Endothelial cell of umbilical vein (primary cell): ENCODE results near the gene LRRC38. TPM values are rescaled to one million over a fixed set of nuclear protein-coding genes. Genes with fewer than 3 reads are reported as not detected.

Experiments used
- BruUV-seq: library from RNA; stranded (reverse); fragments of 400-500 nt; replicated peaks from 2 replicates; lab custom pipeline; 2021; lab: Mats Ljungman, UMichigan
- CTCF ChIA-PET: fragments of 300-600, 350-600 bp; sonication (Branson Sonifier 250); formaldehyde crosslinking; loops from one replicate; lab custom pipeline; 2021; ENCODE audit warnings: antibody characterized with exemption, inconsistent platforms; lab: Charles Lee
- POLR2A ChIA-PET: fragments of 300-600, 350-600 bp; sonication (Branson Sonifier 250); formaldehyde crosslinking; loops from one replicate; lab custom pipeline; 2021; ENCODE audit warnings: antibody characterized with exemption, inconsistent platforms; lab: Charles Lee
- DNase-seq: peaks from one replicate; pipeline ENCODE4 v3.0.0-alpha.2; 2011; ENCODE audit warnings: low read depth, low spot score
- FAIRE-seq: peaks from 2 replicates; lab custom pipeline; 2011; peaks lifted over from hg19 to GRCh38; lab: Jason Lieb, UNC
- H2AFZ ChIP-seq: 2 replicates; pipeline ENCODE4 v1.6.0; 2012; ENCODE audit warnings: low read depth, low read length, control low read depth, inconsistent platforms
- H3K27ac ChIP-seq: 2 replicates; pipeline ENCODE4 v1.5.1; 2011; ENCODE audit warnings: low read depth, mild to moderate bottlenecking, control low read depth, low read length, moderate library complexity; ENCODE audit not compliant: insufficient read depth
- H3K27me3 ChIP-seq, 2 experiments: 2 replicates each; pipeline versions ENCODE4 v1.6.0 to v1.6.1; 2011; ENCODE audit warnings: low read length in 2 of 2, mixed read lengths in 1 of 2; ENCODE audit not compliant: control insufficient read depth in 2 of 2, insufficient read depth in 2 of 2
- H3K36me3 ChIP-seq, 2 experiments: 2 replicates in 1 of 2; 3 replicates in 1 of 2; pipeline ENCODE4 v1.5.1; 2011; ENCODE audit warnings: low read length in 2 of 2, mild to moderate bottlenecking in 1 of 2, moderate library complexity in 1 of 2; ENCODE audit not compliant: control insufficient read depth in 2 of 2, insufficient read depth in 2 of 2; ENCODE audit errors: extremely low read depth in 1 of 2
- H3K4me1 ChIP-seq: 3 replicates; pipeline ENCODE4 v1.5.1; 2011; ENCODE audit warnings: mild to moderate bottlenecking, low read length; ENCODE audit not compliant: control insufficient read depth, insufficient read depth; ENCODE audit errors: extremely low read depth
- H3K4me2 ChIP-seq: 2 replicates; pipeline ENCODE4 v1.6.1; 2011; ENCODE audit warnings: low read length, control low read depth, mixed read lengths; ENCODE audit not compliant: insufficient read depth
- H3K4me3 ChIP-seq, 3 experiments: fragments of 200-600 bp in 1 of 3; sonication (generic), shearing (Covaris generic) in 1 of 3; replicated peaks in 1 of 3; 2 replicates each; pipeline ENCODE4 v1.5.1; 2011 to 2016; ENCODE audit warnings: control low read depth in 3 of 3, low read length in 3 of 3, mild to moderate bottlenecking in 2 of 3, inconsistent platforms in 1 of 3, low read depth in 1 of 3, moderate library complexity in 1 of 3; ENCODE audit not compliant: insufficient read depth in 1 of 3
- H3K79me2 ChIP-seq: 2 replicates; pipeline ENCODE4 v1.6.0; 2012; ENCODE audit warnings: low read length, inconsistent platforms; ENCODE audit not compliant: control insufficient read depth, insufficient read depth
- H3K9ac ChIP-seq: replicated peaks from 2 replicates; pipeline ENCODE3; 2011; ENCODE audit warnings: low read length, control low read depth; ENCODE audit not compliant: insufficient read depth; ENCODE audit errors: extremely low read depth
- H3K9me1 ChIP-seq: replicated peaks from 3 replicates; pipeline ENCODE4 v1.6.0; 2011; ENCODE audit warnings: mild to moderate bottlenecking, low read length; ENCODE audit not compliant: control insufficient read depth, insufficient read depth; ENCODE audit errors: extremely low read depth
- H3K9me3 ChIP-seq: replicated peaks from 2 replicates; pipeline ENCODE4 v1.5.1; 2012; ENCODE audit warnings: low read length, inconsistent platforms; ENCODE audit not compliant: control insufficient read depth, insufficient read depth
- H4K20me1 ChIP-seq: replicated peaks from 2 replicates; pipeline ENCODE3; 2011; ENCODE audit warnings: mild to moderate bottlenecking, low read length; ENCODE audit not compliant: control insufficient read depth, insufficient read depth; ENCODE audit errors: extremely low read depth
- CTCF ChIP-seq, 2 donors: IDR thresholded peaks; 1 replicate in 1 of 2; 2 replicates in 1 of 2; pipeline ENCODE4 v1.5.1; 2011; ENCODE audit warnings: low read length in 2 of 2, mild to moderate bottlenecking in 2 of 2, moderate library complexity in 2 of 2, control low read depth in 1 of 2, inconsistent platforms in 1 of 2, low read depth in 1 of 2; ENCODE audit not compliant: insufficient read depth in 1 of 2; ENCODE audit errors: extremely low read depth in 1 of 2
- EZH2 ChIP-seq: IDR thresholded peaks from 2 replicates; pipeline ENCODE4 v1.6.1; 2012; ENCODE audit warnings: borderline replicate concordance, low read depth, mild to moderate bottlenecking, moderate library complexity, low read length, inconsistent platforms; ENCODE audit not compliant: severe bottlenecking
- FOS ChIP-seq: IDR thresholded peaks from 2 replicates; pipeline ENCODE4 v1.6.1; 2011; ENCODE audit warnings: mild to moderate bottlenecking, low read length, moderate library complexity, borderline replicate concordance; ENCODE audit not compliant: insufficient read depth
- GATA2 ChIP-seq: IDR thresholded peaks from 2 replicates; pipeline ENCODE4 v1.7.0; 2011; ENCODE audit warnings: low read depth, mild to moderate bottlenecking, moderate library complexity, mixed read lengths, low read length; ENCODE audit not compliant: insufficient read length, insufficient read depth
- JUN ChIP-seq: IDR thresholded peaks from 2 replicates; pipeline ENCODE4 v1.6.1; 2011; ENCODE audit warnings: borderline replicate concordance, low read depth; ENCODE audit not compliant: insufficient read length, insufficient read depth
- MAX ChIP-seq: IDR thresholded peaks from 2 replicates; pipeline ENCODE4 v1.6.1; 2011; ENCODE audit not compliant: insufficient read depth, insufficient read length
- MYC ChIP-seq: IDR thresholded peaks from one replicate; pipeline ENCODE4 v1.6.1; 2011; ENCODE audit warnings: mild to moderate bottlenecking, low read depth, low read length
- POLR2A ChIP-seq: IDR thresholded peaks from 2 replicates; pipeline ENCODE4 v1.6.1; 2012; ENCODE audit warnings: low read depth, mild to moderate bottlenecking, control low read depth, low read length
- POLR2AphosphoS5 ChIP-seq: IDR thresholded peaks from 2 replicates; pipeline ENCODE4 v1.6.1; 2012; ENCODE audit warnings: low read depth, mild to moderate bottlenecking, control low read depth, low read length, moderate library complexity; ENCODE audit not compliant: insufficient read depth
- dilution Hi-C: fragments of 300-500 bp; cut with MboI; formaldehyde crosslinking; loops from one replicate; pipeline ENCODE4 v1.15.0; 2019; ENCODE audit warnings: low sequenced_read_pairs; ENCODE audit not compliant: extremely low pct_ligation_motif_present
- intact Hi-C: fragments of 100-400 bp; cut with micrococcal nuclease; formaldehyde crosslinking; loops from one replicate; pipeline ENCODE4 v1.10.0; 2022
- polyA plus RNA-seq, 4 experiments: library from polyadenylated mRNA; depleted of rRNA in 3 of 4; stranded (reverse) in 3 of 4; unstranded in 1 of 4; fragments of >200 nt; gene quantifications; 2 replicates each; pipeline versions ENCODE4 v1.2.1 to v1.2.3, GENCODE V29; 2011 to 2012; ENCODE audit warnings: missing spikeins in 1 of 4
- total RNA-seq: library from RNA; stranded (reverse); gene quantifications from 2 replicates; pipeline ENCODE4 v1.2.3, GENCODE V29; 2021

The LRRC38 gene
- total and polyA plus RNA-seq, 2 donors (not counting 3 experiments of a cell fraction or from before 2014, with no cell fraction given) = not detected

- CTCF ChIA-PET = no interaction called here
- Histone ChIP-seq H4K20me1 (no peaks in the 10 kb centered on the region), H3K4me3 (no peak overlapping the region), H3K36me3 (no peaks in the 10 kb centered on the region), H3K9ac (no peak overlapping the region), H3K27me3 (no peaks in the 10 kb centered on the region), H3K4me2 (no peak overlapping the region), H3K9me3 (peaks cover 2% of the 10 kb centered on the region), H2AFZ (no peak overlapping the region), H3K9me1 (no peaks in the 10 kb centered on the region), H3K27ac (no peak overlapping the region), H3K4me1 (no peaks in the 10 kb centered on the region), H3K79me2 (no peaks in the 10 kb centered on the region)
- TF ChIP-seq CTCF (IDR thresholded peaks at IDR 0.05; ENCODE audit: extremely low read depth in 1 of 2, insufficient read depth in 1 of 2, low read depth in 1 of 2, low read length in 2 of 2) = no peak
- TF ChIP-seq EZH2 = no peak
- no peak for TF ChIP-seq MAX
- no peak for TF ChIP-seq GATA2
- no peak for TF ChIP-seq MYC
- no peak for TF ChIP-seq POLR2AphosphoS5
- TF ChIP-seq POLR2A = no peak
- TF ChIP-seq FOS = no peak
- no peak for TF ChIP-seq JUN
- dilution Hi-C loops = no loop called here
- FAIRE-seq (no peak), DNase-seq (no peak)
- intact Hi-C loops = no loop called here
- POLR2A ChIA-PET = no interaction called here
- BruUV-seq = no TSS peak
Observed at GRCh38 chr1:13450204-13450603, 63.6 kb downstream of the LRRC38 start.
